H1 (cell line): ENCODE measurements around the gene VPS26B. TPM values are rescaled to one million over a fixed set of nuclear protein-coding genes. Genes with fewer than 3 reads are reported as not detected.

Experiments used
- CTCF ChIA-PET: fragments of 300-600 bp; sonication (Branson Sonifier 250); formaldehyde crosslinking; loops from one replicate; lab custom pipeline; 2021; ENCODE audit not compliant: partially characterized antibody; lab: Charles Lee
- POLR2A ChIA-PET: fragments of 300-600 bp; sonication (Branson Sonifier 250); formaldehyde crosslinking; loops from one replicate; lab custom pipeline; 2021; ENCODE audit warnings: inconsistent platforms; ENCODE audit not compliant: partially characterized antibody; lab: Charles Lee
- DNase-seq, 2 experiments: peaks; one replicate each; pipeline versions ENCODE4 v3.0.0 to v3.0.0-alpha.2; 2010 to 2022; ENCODE audit warnings: low spot score in 2 of 2, low read depth in 1 of 2, mixed read lengths in 1 of 2
- FAIRE-seq: peaks from 2 replicates; lab custom pipeline; 2011; peaks lifted over from hg19 to GRCh38; lab: Jason Lieb, UNC
- H2AFZ ChIP-seq: 2 replicates; pipeline ENCODE4 v1.8.1; 2012; ENCODE audit warnings: low read length, inconsistent platforms
- H2AK5ac ChIP-seq: 2 replicates; pipeline ENCODE4 v1.6.1; 2013; ENCODE audit warnings: low read depth, low read length
- H2BK120ac ChIP-seq: replicated peaks from 2 replicates; pipeline ENCODE3; 2013; ENCODE audit warnings: low read depth, low read length, inconsistent platforms
- H2BK12ac ChIP-seq: 2 replicates; pipeline ENCODE4 v1.6.1; 2013; ENCODE audit warnings: low read depth, low read length
- H2BK15ac ChIP-seq: 2 replicates; pipeline ENCODE4 v1.6.1; 2013; ENCODE audit warnings: low read length
- H2BK20ac ChIP-seq: 2 replicates; pipeline ENCODE4 v1.6.1; 2013; ENCODE audit warnings: low read length
- H2BK5ac ChIP-seq: 2 replicates; pipeline ENCODE4 v1.6.1; 2013; ENCODE audit warnings: low read depth, low read length
- H3K14ac ChIP-seq: 2 replicates; pipeline ENCODE4 v1.6.1; 2013; ENCODE audit warnings: inconsistent platforms; ENCODE audit not compliant: insufficient read length
- H3K18ac ChIP-seq: 2 replicates; pipeline ENCODE4 v1.6.1; 2013; ENCODE audit warnings: low read length; ENCODE audit errors: extremely low read depth
- H3K23ac ChIP-seq: 2 replicates; pipeline ENCODE4 v1.6.1; 2013; ENCODE audit warnings: inconsistent platforms; ENCODE audit not compliant: insufficient read length
- H3K23me2 ChIP-seq: 2 replicates; pipeline ENCODE4 v1.6.1; 2013; ENCODE audit warnings: low read depth, low read length
- H3K27ac ChIP-seq: 2 replicates; pipeline ENCODE4 v1.6.1; 2011; ENCODE audit warnings: low read depth, low read length, inconsistent platforms
- H3K27me3 ChIP-seq, 4 experiments: replicated peaks in 1 of 4; 1 replicate in 1 of 4; 2 replicates in 3 of 4; pipeline versions ENCODE4 v1.6.1 to v1.8.1; 2011 to 2013; ENCODE audit warnings: low read length in 3 of 4, mild to moderate bottlenecking in 3 of 4, inconsistent platforms in 2 of 4, mixed read lengths in 2 of 4, moderate library complexity in 1 of 4; ENCODE audit not compliant: control insufficient read depth in 3 of 4, insufficient read depth in 3 of 4; ENCODE audit errors: extremely low read depth in 1 of 4
- H3K36me3 ChIP-seq, 4 experiments: 2 replicates each; pipeline versions ENCODE4 v1.6.1 to v1.8.1; 2011 to 2013; ENCODE audit warnings: mild to moderate bottlenecking in 4 of 4, low read length in 3 of 4, moderate library complexity in 2 of 4, control low read depth in 1 of 4, inconsistent platforms in 1 of 4; ENCODE audit not compliant: insufficient read depth in 4 of 4, control insufficient read depth in 2 of 4
- H3K4ac ChIP-seq: replicated peaks from 2 replicates; pipeline ENCODE3; 2013; ENCODE audit warnings: low read length, low read depth, mixed read lengths, inconsistent platforms; ENCODE audit not compliant: insufficient read length
- H3K4me1 ChIP-seq, 4 experiments: replicated peaks in 1 of 4; 1 replicate in 1 of 4; 2 replicates in 3 of 4; pipeline versions ENCODE4 v1.6.1 to v1.8.1; 2011 to 2013; ENCODE audit warnings: low read length in 3 of 4, inconsistent platforms in 2 of 4, mixed read lengths in 1 of 4; ENCODE audit not compliant: insufficient read depth in 4 of 4, control insufficient read depth in 3 of 4
- H3K4me2 ChIP-seq, 2 experiments: 2 replicates each; pipeline versions ENCODE4 v1.6.1 to v1.8.1; 2011 to 2013; ENCODE audit warnings: low read depth in 2 of 2, low read length in 2 of 2, control low read depth in 1 of 2, inconsistent platforms in 1 of 2, mild to moderate bottlenecking in 1 of 2; ENCODE audit not compliant: insufficient read depth in 1 of 2
- H3K4me3 ChIP-seq, 4 experiments: fragments of 200-600, 300-600 bp in 1 of 4; sonication (generic), shearing (Covaris generic), sonication (Bioruptor Twin) in 1 of 4; 2 replicates each; pipeline versions ENCODE4 v1.5.1 to v1.8.1; 2011 to 2016; ENCODE audit warnings: low read length in 4 of 4, low read depth in 3 of 4, control low read depth in 2 of 4, inconsistent platforms in 2 of 4, mild to moderate bottlenecking in 2 of 4, mixed read lengths in 1 of 4, moderate library complexity in 1 of 4; ENCODE audit not compliant: insufficient read depth in 2 of 4; ENCODE audit errors: extremely low read depth in 1 of 4
- H3K56ac ChIP-seq: replicated peaks from 2 replicates; pipeline ENCODE3; 2013; ENCODE audit warnings: low read depth, mild to moderate bottlenecking, mixed read lengths, low read length, inconsistent platforms; ENCODE audit not compliant: insufficient read length
- H3K79me1 ChIP-seq: 2 replicates; pipeline ENCODE4 v1.6.1; 2013; ENCODE audit warnings: low read depth, low read length, control low read depth
- H3K79me2 ChIP-seq, 2 experiments: 2 replicates each; pipeline versions ENCODE4 v1.6.1 to v1.8.1; 2012 to 2013; ENCODE audit warnings: low read length in 2 of 2, mild to moderate bottlenecking in 2 of 2, inconsistent platforms in 1 of 2; ENCODE audit not compliant: insufficient read depth in 2 of 2, control insufficient read depth in 1 of 2
- H3K9ac ChIP-seq, 4 experiments: replicated peaks in 1 of 4; 1 replicate in 1 of 4; 2 replicates in 3 of 4; pipeline versions ENCODE4 v1.6.1 to v1.8.1; 2011 to 2013; ENCODE audit warnings: low read depth in 3 of 4, low read length in 3 of 4, control low read depth in 2 of 4, mild to moderate bottlenecking in 2 of 4, moderate library complexity in 2 of 4, inconsistent platforms in 1 of 4; ENCODE audit errors: extremely low read depth in 1 of 4
- H3K9me3 ChIP-seq, 2 experiments: 2 replicates each; pipeline versions ENCODE4 v1.6.1 to v1.8.1; 2012 to 2013; ENCODE audit warnings: mild to moderate bottlenecking in 2 of 2, moderate library complexity in 2 of 2, control low read depth in 1 of 2, inconsistent platforms in 1 of 2, low read depth in 1 of 2, low read length in 1 of 2, mixed read lengths in 1 of 2; ENCODE audit not compliant: insufficient read depth in 2 of 2
- H4K20me1 ChIP-seq, 2 experiments: replicated peaks in 1 of 2; 2 replicates each; pipeline versions ENCODE3 to v1.8.1; 2011 to 2013; ENCODE audit warnings: inconsistent platforms in 2 of 2, low read length in 2 of 2, mild to moderate bottlenecking in 1 of 2; ENCODE audit not compliant: insufficient read depth in 2 of 2, control insufficient read depth in 1 of 2
- H4K5ac ChIP-seq: 2 replicates; pipeline ENCODE4 v1.6.1; 2013; ENCODE audit warnings: low read length, low read depth, mixed read lengths, inconsistent platforms; ENCODE audit not compliant: insufficient read length
- H4K8ac ChIP-seq: 2 replicates; pipeline ENCODE4 v1.8.0; 2013; ENCODE audit warnings: mild to moderate bottlenecking, moderate library complexity, low read length, inconsistent platforms; ENCODE audit not compliant: insufficient read depth; ENCODE audit errors: extremely low read depth
- H4K91ac ChIP-seq: replicated peaks from 2 replicates; pipeline ENCODE3; 2013; ENCODE audit warnings: low read length, mixed read lengths, inconsistent platforms; ENCODE audit not compliant: insufficient read length
- BCL11A ChIP-seq, 2 experiments: IDR thresholded peaks; one replicate each; pipeline ENCODE4 v1.6.1; 2011; ENCODE audit warnings: low read depth in 2 of 2, low read length in 2 of 2, mild to moderate bottlenecking in 2 of 2
- CBX5 ChIP-seq: fragments of 300-800, 300-1000 bp; sonication (generic); IDR thresholded peaks from 2 replicates; pipeline ENCODE4 v1.7.1; 2016; ENCODE audit warnings: antibody characterized with exemption, low read length, low read depth
- CEBPB ChIP-seq: IDR thresholded peaks from 2 replicates; pipeline ENCODE4 v1.6.1; 2012; ENCODE audit warnings: low read depth, low read length
- FOSL1 ChIP-seq: IDR thresholded peaks from 2 replicates; pipeline ENCODE4 v1.6.1; 2011; ENCODE audit warnings: mild to moderate bottlenecking, low read depth, low read length, moderate library complexity; ENCODE audit not compliant: insufficient read depth
- GABPA ChIP-seq: IDR thresholded peaks from 2 replicates; pipeline ENCODE4 v1.6.1; 2011; ENCODE audit warnings: mild to moderate bottlenecking, low read length, moderate library complexity, borderline replicate concordance; ENCODE audit not compliant: insufficient read depth
- HDAC6 ChIP-seq: IDR thresholded peaks from one replicate; pipeline ENCODE4 v1.7.1; 2012; ENCODE audit warnings: low read depth, mild to moderate bottlenecking, inconsistent platforms, low read length, moderate library complexity
- MAX ChIP-seq: IDR thresholded peaks from 2 replicates; pipeline ENCODE4 v1.6.1; 2012; ENCODE audit warnings: inconsistent platforms
- RNF2 ChIP-seq: fragments of 200-900, 300-1000 bp; sonication (generic); IDR thresholded peaks from 2 replicates; pipeline ENCODE4 v1.7.1; 2016; ENCODE audit warnings: borderline replicate concordance, low read depth, mild to moderate bottlenecking, antibody characterized with exemption, low read length; ENCODE audit not compliant: poor library complexity, severe bottlenecking; ENCODE audit errors: missing control alignments
- RXRA ChIP-seq: IDR thresholded peaks from 2 replicates; pipeline ENCODE4 v1.6.1; 2011; ENCODE audit warnings: low read depth, mild to moderate bottlenecking, low read length, moderate library complexity; ENCODE audit not compliant: insufficient read depth
- WGBS, 2 experiments: shearing (Covaris generic) in 1 of 2; methylation state at CpG; one replicate each; pipeline versions ENCODE4 v1.1.6 to v1.1.7; 2013 to 2015; ENCODE audit warnings: low lambda C conversion rate in 2 of 2, mixed read lengths in 2 of 2, inconsistent platforms in 1 of 2, low coverage in 1 of 2, missing lambda C conversion rate in 1 of 2; ENCODE audit not compliant: insufficient replicate concordance in 2 of 2, insufficient coverage in 1 of 2, insufficient read length in 1 of 2; ENCODE audit errors: extremely low coverage in 1 of 2, missing lambda C conversion rate in 1 of 2; 5-methylcytosine and 5-hydroxymethylcytosine counted together
- polyA plus RNA-seq, 7 experiments: library from polyadenylated mRNA; depleted of rRNA in 3 of 7; stranded (reverse) in 5 of 7; unstranded in 2 of 7; fragments of >200 nt in 5 of 7; fragments of 200-250 nt in 2 of 7; gene quantifications; 1 replicate in 5 of 7; 2 replicates in 1 of 7; 4 replicates in 1 of 7; pipeline versions ENCODE4 v1.2.1 to v1.2.3, GENCODE V29; 2011 to 2013; ENCODE audit warnings: missing spikeins in 2 of 7, mixed read lengths in 2 of 7
- total RNA-seq: library from RNA; stranded (reverse); fragmentation: NEBNext Ultra II Directional; extraction: Animal tissue kit (Norgen Biotek cat#: 25700); gene quantifications from 2 replicates; pipeline ENCODE4 v1.2.1, GENCODE V29; 2021

Gene VPS26B
- total and polyA plus RNA-seq, 2 of the 8 experiments (the other 6 are each of a cell fraction or from before 2014, with no cell fraction given), result 18.3 to 27.0 TPM

GRCh38 chr11:134257101-134257500 is 32.6 kb downstream of the VPS26B start:
- Histone ChIP-seq H2BK15ac (no peak overlapping the region), H3K56ac (no peak overlapping the region), H2BK12ac (no peak overlapping the region), H3K23me2 (peaks cover 13% of the 10 kb centered on the region; the same call in 1 of the 2 replicates), H3K14ac (no peak overlapping the region), H3K4me1 (peaks cover 0 to under 1% (median 0%) of the 10 kb centered on the region in 4 experiments; a peak in 1 of 7 replicates), H3K4ac (no peak overlapping the region), H4K91ac (no peak overlapping the region)
- no peak for TF ChIP-seq MAX
- TF ChIP-seq FOSL1, result no peak
- no peak for TF ChIP-seq BCL11A (IDR thresholded peaks at IDR 0.05; ENCODE audit: low read depth in 2 of 2, low read length in 2 of 2)
- TF ChIP-seq CEBPB, result no peak
- TF ChIP-seq RNF2, result no peak
- no peak for TF ChIP-seq RXRA
- no peak for TF ChIP-seq HDAC6
- no peak for TF ChIP-seq CBX5
- no peak for TF ChIP-seq GABPA
- TF ChIP-seq, all 59 proteins: peak for 0
- Histone ChIP-seq H3K23ac (no peak overlapping the region), H3K36me3 (peaks cover 11 to 44% (median 29%) of the 10 kb centered on the region in 4 experiments; a peak in 7 of 8 replicates), H4K8ac (no peak overlapping the region), H2BK20ac (no peak overlapping the region), H3K79me2 (peaks cover under 1 to 24% of the 10 kb centered on the region in 2 experiments; a peak in 3 of 4 replicates), H2AFZ (no peak overlapping the region), H3K18ac (no peak overlapping the region), H3K4me2 (no peak overlapping the region), H3K27ac (no peak overlapping the region), H3K4me3 (no peak overlapping the region), H3K27me3 (no peaks in the 10 kb centered on the region), H2BK120ac (no peak overlapping the region), H2BK5ac (no peak overlapping the region), H4K20me1 (peaks cover 2 to 4% of the 10 kb centered on the region in 2 experiments), H4K5ac (no peak overlapping the region), H2AK5ac (no peak overlapping the region), H3K9me3 (no peaks in the 10 kb centered on the region), H3K9ac (no peak overlapping the region), H3K79me1 (peaks cover 15% of the 10 kb centered on the region; the same call in 1 of the 2 replicates)
- WGBS, 2 experiments, result 96% methylated on average over 11 of the region's 11 CpGs; no CpG with 5 or more reads in 1 of the 2 experiments
- FAIRE-seq, result no peak
- ChIA-PET CTCF (interaction anchor here (0.9 to 1.2 kb wide), 2 partner anchors 16 to 36 kb away, joined by 3 read pairs; no protein-coding TSS in a partner anchor), POLR2A (interaction anchor here (0.7 to 2.0 kb wide), 5 partner anchors 8 to 19 kb away, joined by 3 to 4 read pairs (median 3); partner anchors contain the start of gene GLB1L3)
- no peak for DNase-seq
